Liver (tissue), 9 donors: ENCODE data around the gene CFHR2. TPM values are rescaled to one million over a fixed set of nuclear protein-coding genes. Genes with fewer than 3 reads are reported as not detected.

Experiments used
- DNase-seq: peaks from one replicate; pipeline ENCODE4 v3.0.0-alpha.2; 2017; ENCODE audit warnings: low spot score
- H3K27ac ChIP-seq, 2 donors: one replicate each; pipeline ENCODE4 v1.7.0; 2013; ENCODE audit warnings: inconsistent platforms in 2 of 2, low read length in 2 of 2, control low read depth in 1 of 2, low read depth in 1 of 2, mild to moderate bottlenecking in 1 of 2
- H3K27me3 ChIP-seq, 4 donors: one replicate each; pipeline versions ENCODE4 v1.6.1 to v1.7.0; 2013; ENCODE audit warnings: low read length in 3 of 4, inconsistent platforms in 1 of 4, mild to moderate bottlenecking in 1 of 4, moderate library complexity in 1 of 4; ENCODE audit not compliant: control insufficient read depth in 4 of 4, insufficient read depth in 4 of 4
- H3K36me3 ChIP-seq, 4 donors: one replicate each; pipeline versions ENCODE4 v1.6.1 to v1.7.0; 2013; ENCODE audit warnings: low read length in 3 of 4, mild to moderate bottlenecking in 3 of 4, low read depth in 1 of 4, moderate library complexity in 1 of 4; ENCODE audit not compliant: control insufficient read depth in 4 of 4, insufficient read depth in 3 of 4
- H3K4me1 ChIP-seq, 4 donors: one replicate each; pipeline versions ENCODE4 v1.6.1 to v1.7.0; 2013; ENCODE audit warnings: low read length in 3 of 4, mild to moderate bottlenecking in 3 of 4, moderate library complexity in 1 of 4; ENCODE audit not compliant: control insufficient read depth in 4 of 4, insufficient read depth in 4 of 4
- H3K4me3 ChIP-seq, 3 donors: one replicate each; pipeline versions ENCODE4 v1.6.1 to v1.7.0; 2013; ENCODE audit warnings: low read length in 3 of 3, control low read depth in 1 of 3, low read depth in 1 of 3, mild to moderate bottlenecking in 1 of 3
- H3K9ac ChIP-seq, 2 donors: one replicate each; pipeline ENCODE4 v1.7.0; 2013; ENCODE audit warnings: low read length in 2 of 2, mild to moderate bottlenecking in 2 of 2, moderate library complexity in 2 of 2, control low read depth in 1 of 2, low read depth in 1 of 2
- H3K9me3 ChIP-seq, 4 donors: one replicate each; pipeline versions ENCODE4 v1.6.1 to v1.7.0; 2013; ENCODE audit warnings: low read length in 3 of 4; ENCODE audit not compliant: control insufficient read depth in 4 of 4
- EGR1 ChIP-seq, 2 donors: IDR thresholded peaks; 2 replicates each; pipeline ENCODE4 v1.6.1; 2016 to 2018; ENCODE audit warnings: antibody characterized with exemption in 2 of 2, low read depth in 2 of 2
- FOXA1 ChIP-seq: IDR thresholded peaks from 2 replicates; pipeline ENCODE4 v1.6.1; 2016; ENCODE audit warnings: antibody characterized with exemption
- FOXA2 ChIP-seq: IDR thresholded peaks from 2 replicates; pipeline ENCODE4 v1.6.1; 2016; ENCODE audit warnings: antibody characterized with exemption
- GABPA ChIP-seq, 2 donors: IDR thresholded peaks in 1 of 2; conservative IDR thresholded peaks in 1 of 2; 2 replicates each; pipeline ENCODE4 v1.6.1; 2016; ENCODE audit warnings: antibody characterized with exemption in 2 of 2, mild to moderate bottlenecking in 1 of 2, moderate library complexity in 1 of 2
- HNF4A ChIP-seq, 2 donors: conservative IDR thresholded peaks; 2 replicates each; pipeline ENCODE4 v1.6.1; 2016; ENCODE audit warnings: antibody characterized with exemption in 2 of 2, mild to moderate bottlenecking in 2 of 2
- HNF4G ChIP-seq: IDR thresholded peaks from 2 replicates; pipeline ENCODE4 v1.6.1; 2016; ENCODE audit warnings: antibody characterized with exemption
- JUND ChIP-seq, 2 donors: IDR thresholded peaks; 2 replicates each; pipeline ENCODE4 v1.6.1; 2016; ENCODE audit warnings: antibody characterized with exemption in 2 of 2
- NR2F2 ChIP-seq: IDR thresholded peaks from 2 replicates; pipeline ENCODE4 v1.6.1; 2016; ENCODE audit warnings: antibody characterized with exemption
- RAD21 ChIP-seq, 2 donors: IDR thresholded peaks; 2 replicates each; pipeline ENCODE4 v1.6.1; 2016; ENCODE audit warnings: antibody characterized with exemption in 2 of 2, mild to moderate bottlenecking in 2 of 2
- RXRA ChIP-seq, 2 donors: IDR thresholded peaks; 2 replicates each; pipeline ENCODE4 v1.6.1; 2017 to 2018; ENCODE audit warnings: antibody characterized with exemption in 2 of 2, mild to moderate bottlenecking in 1 of 2
- SP1 ChIP-seq: IDR thresholded peaks from 2 replicates; pipeline ENCODE4 v1.6.1; 2018; ENCODE audit warnings: antibody characterized with exemption, mild to moderate bottlenecking
- TAF1 ChIP-seq: conservative IDR thresholded peaks from 2 replicates; pipeline ENCODE4 v1.6.1; 2016; ENCODE audit warnings: antibody characterized with exemption, mild to moderate bottlenecking
- YY1 ChIP-seq: IDR thresholded peaks from 2 replicates; pipeline ENCODE4 v1.6.1; 2016; ENCODE audit warnings: antibody characterized with exemption, mild to moderate bottlenecking
- WGBS: extraction: QIAGEN DNeasy Blood & Tissue Kit; methylation state at CpG from one replicate; pipeline ENCODE4 v1.1.7; 2013; 5-methylcytosine and 5-hydroxymethylcytosine counted together
- polyA plus RNA-seq, 2 donors: library from polyadenylated mRNA; stranded (reverse) in 1 of 2; unstranded in 1 of 2; fragments of 200-250 nt in 1 of 2; fragments of >200 nt in 1 of 2; fragmentation: Nextera tagmentation in 1 of 2; extraction: Ambion mirVana in 1 of 2; gene quantifications; one replicate each; pipeline versions ENCODE4 v1.2.1 to v1.2.3, GENCODE V29; 2013 to 2015
- total RNA-seq, 2 donors: library from RNA; depleted of rRNA; stranded (reverse); fragments of >200 nt; gene quantifications; one replicate each; pipeline ENCODE4 v1.2.3, GENCODE V29; 2014
- TF ChIP-seq, protein P1 (sequence below): fragments of 150-350 bp; IDR thresholded peaks from 2 replicates; pipeline ENCODE4 v1.5.1; 2017; ENCODE audit warnings: improper control_type of control experiment, low read depth, low read length; ENCODE audit not compliant: missing input control
- TF ChIP-seq, protein P2 (sequence below): IDR thresholded peaks from 2 replicates; pipeline ENCODE4 v1.6.1; 2016; ENCODE audit warnings: antibody characterized with exemption
- TF ChIP-seq, protein P3 (sequence below): IDR thresholded peaks from 2 replicates; pipeline ENCODE4 v1.6.1; 2016; ENCODE audit warnings: antibody characterized with exemption
- TF ChIP-seq, protein P4 (sequence below): IDR thresholded peaks from 2 replicates; pipeline ENCODE4 v1.6.1; 2016; ENCODE audit warnings: antibody characterized with exemption, mild to moderate bottlenecking
- TF ChIP-seq, protein P5 (sequence below): IDR thresholded peaks from 2 replicates; pipeline ENCODE4 v1.6.1; 2016; ENCODE audit warnings: antibody characterized with exemption
- donor health status: healthy.
- donor health status: healthy.
- donor health status: healthy.
- donor health status: healthy.
- donor health status: healthy.

Gene CFHR2
- total and polyA plus RNA-seq, 4 donors = 153 to 483 (median 395) TPM

DNA sequence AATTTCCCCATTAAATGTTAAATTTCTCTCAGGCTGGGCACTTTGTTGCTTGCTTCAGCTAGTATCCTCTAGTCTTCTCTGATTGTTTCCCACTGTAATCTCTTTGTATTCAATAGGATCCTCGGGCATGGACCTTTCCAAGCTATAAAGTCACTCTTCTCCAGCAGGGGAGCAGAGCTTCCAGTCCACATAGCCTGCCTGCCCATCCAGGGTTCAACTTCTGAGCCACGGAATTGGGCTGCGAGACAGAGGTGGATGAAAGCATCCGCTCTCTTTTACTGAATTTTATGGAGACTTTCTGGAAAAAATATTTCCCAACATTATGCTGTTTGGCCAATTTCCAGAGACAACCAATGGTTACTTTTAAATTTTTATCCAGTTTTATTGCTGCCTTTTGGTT, 32.7 kb downstream of the CFHR2 start:
- TF ChIP-seq RXRA (IDR thresholded peaks at IDR 0.05) = peak; percentile 45 to 48
- TF ChIP-seq, protein P1, sequence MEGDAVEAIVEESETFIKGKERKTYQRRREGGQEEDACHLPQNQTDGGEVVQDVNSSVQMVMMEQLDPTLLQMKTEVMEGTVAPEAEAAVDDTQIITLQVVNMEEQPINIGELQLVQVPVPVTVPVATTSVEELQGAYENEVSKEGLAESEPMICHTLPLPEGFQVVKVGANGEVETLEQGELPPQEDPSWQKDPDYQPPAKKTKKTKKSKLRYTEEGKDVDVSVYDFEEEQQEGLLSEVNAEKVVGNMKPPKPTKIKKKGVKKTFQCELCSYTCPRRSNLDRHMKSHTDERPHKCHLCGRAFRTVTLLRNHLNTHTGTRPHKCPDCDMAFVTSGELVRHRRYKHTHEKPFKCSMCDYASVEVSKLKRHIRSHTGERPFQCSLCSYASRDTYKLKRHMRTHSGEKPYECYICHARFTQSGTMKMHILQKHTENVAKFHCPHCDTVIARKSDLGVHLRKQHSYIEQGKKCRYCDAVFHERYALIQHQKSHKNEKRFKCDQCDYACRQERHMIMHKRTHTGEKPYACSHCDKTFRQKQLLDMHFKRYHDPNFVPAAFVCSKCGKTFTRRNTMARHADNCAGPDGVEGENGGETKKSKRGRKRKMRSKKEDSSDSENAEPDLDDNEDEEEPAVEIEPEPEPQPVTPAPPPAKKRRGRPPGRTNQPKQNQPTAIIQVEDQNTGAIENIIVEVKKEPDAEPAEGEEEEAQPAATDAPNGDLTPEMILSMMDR = peak; percentile 17
- peak in 1 of 2 donors; percentile 65 for TF ChIP-seq RAD21 (IDR thresholded peaks at IDR 0.05)
- no peak for TF ChIP-seq FOXA2
- TF ChIP-seq YY1 = peak; percentile 57
- peak; percentile 38 for TF ChIP-seq SP1
- TF ChIP-seq, protein P2, sequence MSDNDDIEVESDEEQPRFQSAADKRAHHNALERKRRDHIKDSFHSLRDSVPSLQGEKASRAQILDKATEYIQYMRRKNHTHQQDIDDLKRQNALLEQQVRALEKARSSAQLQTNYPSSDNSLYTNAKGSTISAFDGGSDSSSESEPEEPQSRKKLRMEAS = peak; percentile 14
- no peak for TF ChIP-seq FOXA1
- TF ChIP-seq HNF4A (conservative IDR thresholded peaks at IDR 0.05) = peak; percentile 65 to 76
- H3K4me3 ChIP-seq = peak overlapping the region in 2 of 3 donors; percentile 41 to 55
- H3K9ac ChIP-seq = peak overlapping the region in 1 of 2 donors; percentile 42
- no peaks in the 10 kb centered on the region for H3K9me3 ChIP-seq
- H3K27me3 ChIP-seq = no peaks in the 10 kb centered on the region
- 30% methylated on average over 4 of the region's 4 CpGs for WGBS
- H3K36me3 ChIP-seq = no peaks in the 10 kb centered on the region
- H3K27ac ChIP-seq = peak overlapping the region; percentile 44 to 75
- no peak for DNase-seq
- peaks cover 1 to 20% (median 9%) of the 10 kb centered on the region in 4 donors for H3K4me1 ChIP-seq

DNA sequence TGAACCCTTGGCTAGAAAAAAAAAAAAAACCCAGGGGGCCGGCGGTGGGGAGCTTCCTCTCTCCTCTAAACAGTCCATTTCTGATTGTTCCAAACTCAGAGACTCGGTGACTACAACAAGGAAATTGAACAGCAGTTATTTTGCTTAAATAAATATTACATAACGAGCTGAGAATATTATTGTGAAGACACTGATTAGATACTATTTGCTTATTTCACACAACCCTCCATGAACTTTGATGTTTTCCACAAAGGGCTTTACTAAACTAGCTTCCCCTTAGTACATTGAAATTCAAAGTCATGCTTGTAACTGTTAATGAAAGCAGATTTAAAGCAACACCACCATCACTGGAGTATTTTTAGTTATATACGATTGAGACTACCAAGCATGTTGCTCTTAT, 33.7 kb downstream of the CFHR2 start, which contains the start of gene CFHR5:
Gene CFHR5 (plus strand): TSS at position 279 of the 400 bp plus-strand sequence. CDS start 109 bp downstream, at position 388.
- 17% methylated on average over 5 of the region's 5 CpGs for WGBS
- peak within 1 kb of the TSS; percentile 56 to 80 for H3K9ac ChIP-seq
- H3K27ac ChIP-seq = peak within 1 kb of the TSS; percentile 44 to 75
- H3K4me1 ChIP-seq = peaks cover 1 to 20% (median 9%) of the 10 kb centered on the region in 4 donors
- H3K27me3 ChIP-seq = no peaks in the 10 kb centered on the region
- no peak for DNase-seq
- H3K36me3 ChIP-seq = peaks cover 0 to under 1% (median 0%) of the 10 kb centered on the region in 4 donors
- TF ChIP-seq, protein P3, sequence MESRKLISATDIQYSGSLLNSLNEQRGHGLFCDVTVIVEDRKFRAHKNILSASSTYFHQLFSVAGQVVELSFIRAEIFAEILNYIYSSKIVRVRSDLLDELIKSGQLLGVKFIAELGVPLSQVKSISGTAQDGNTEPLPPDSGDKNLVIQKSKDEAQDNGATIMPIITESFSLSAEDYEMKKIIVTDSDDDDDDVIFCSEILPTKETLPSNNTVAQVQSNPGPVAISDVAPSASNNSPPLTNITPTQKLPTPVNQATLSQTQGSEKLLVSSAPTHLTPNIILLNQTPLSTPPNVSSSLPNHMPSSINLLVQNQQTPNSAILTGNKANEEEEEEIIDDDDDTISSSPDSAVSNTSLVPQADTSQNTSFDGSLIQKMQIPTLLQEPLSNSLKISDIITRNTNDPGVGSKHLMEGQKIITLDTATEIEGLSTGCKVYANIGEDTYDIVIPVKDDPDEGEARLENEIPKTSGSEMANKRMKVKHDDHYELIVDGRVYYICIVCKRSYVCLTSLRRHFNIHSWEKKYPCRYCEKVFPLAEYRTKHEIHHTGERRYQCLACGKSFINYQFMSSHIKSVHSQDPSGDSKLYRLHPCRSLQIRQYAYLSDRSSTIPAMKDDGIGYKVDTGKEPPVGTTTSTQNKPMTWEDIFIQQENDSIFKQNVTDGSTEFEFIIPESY = peak; percentile 82
- TF ChIP-seq, protein P1 = no peak
- TF ChIP-seq NR2F2 = no peak
- peak; percentile 70 for TF ChIP-seq SP1
- TF ChIP-seq, protein P2 = peak; percentile 86
- TF ChIP-seq FOXA1 = no peak
- no peak for TF ChIP-seq EGR1 (IDR thresholded peaks at IDR 0.05; ENCODE audit: low read depth in 2 of 2)
- peak; percentile 30 to 49 for TF ChIP-seq RAD21 (IDR thresholded peaks at IDR 0.05)
- peak; percentile 52 to 80 for TF ChIP-seq HNF4A (conservative IDR thresholded peaks at IDR 0.05)
- no peak for TF ChIP-seq HNF4G
- TF ChIP-seq FOXA2 = peak; percentile 60
- TF ChIP-seq GABPA (IDR thresholded peaks at IDR 0.05 in 1 of 2, conservative IDR thresholded peaks at IDR 0.05 in 1 of 2) = no peak
- TF ChIP-seq YY1 = peak; percentile 70
- peak in 1 of 2 donors; percentile 71 for TF ChIP-seq JUND (IDR thresholded peaks at IDR 0.05)
- TF ChIP-seq, protein P4, sequence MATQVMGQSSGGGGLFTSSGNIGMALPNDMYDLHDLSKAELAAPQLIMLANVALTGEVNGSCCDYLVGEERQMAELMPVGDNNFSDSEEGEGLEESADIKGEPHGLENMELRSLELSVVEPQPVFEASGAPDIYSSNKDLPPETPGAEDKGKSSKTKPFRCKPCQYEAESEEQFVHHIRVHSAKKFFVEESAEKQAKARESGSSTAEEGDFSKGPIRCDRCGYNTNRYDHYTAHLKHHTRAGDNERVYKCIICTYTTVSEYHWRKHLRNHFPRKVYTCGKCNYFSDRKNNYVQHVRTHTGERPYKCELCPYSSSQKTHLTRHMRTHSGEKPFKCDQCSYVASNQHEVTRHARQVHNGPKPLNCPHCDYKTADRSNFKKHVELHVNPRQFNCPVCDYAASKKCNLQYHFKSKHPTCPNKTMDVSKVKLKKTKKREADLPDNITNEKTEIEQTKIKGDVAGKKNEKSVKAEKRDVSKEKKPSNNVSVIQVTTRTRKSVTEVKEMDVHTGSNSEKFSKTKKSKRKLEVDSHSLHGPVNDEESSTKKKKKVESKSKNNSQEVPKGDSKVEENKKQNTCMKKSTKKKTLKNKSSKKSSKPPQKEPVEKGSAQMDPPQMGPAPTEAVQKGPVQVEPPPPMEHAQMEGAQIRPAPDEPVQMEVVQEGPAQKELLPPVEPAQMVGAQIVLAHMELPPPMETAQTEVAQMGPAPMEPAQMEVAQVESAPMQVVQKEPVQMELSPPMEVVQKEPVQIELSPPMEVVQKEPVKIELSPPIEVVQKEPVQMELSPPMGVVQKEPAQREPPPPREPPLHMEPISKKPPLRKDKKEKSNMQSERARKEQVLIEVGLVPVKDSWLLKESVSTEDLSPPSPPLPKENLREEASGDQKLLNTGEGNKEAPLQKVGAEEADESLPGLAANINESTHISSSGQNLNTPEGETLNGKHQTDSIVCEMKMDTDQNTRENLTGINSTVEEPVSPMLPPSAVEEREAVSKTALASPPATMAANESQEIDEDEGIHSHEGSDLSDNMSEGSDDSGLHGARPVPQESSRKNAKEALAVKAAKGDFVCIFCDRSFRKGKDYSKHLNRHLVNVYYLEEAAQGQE = peak; percentile 64
- peak; percentile 72 to 88 for TF ChIP-seq RXRA (IDR thresholded peaks at IDR 0.05)
- TF ChIP-seq TAF1 = peak; percentile 71
- TF ChIP-seq, protein P5, sequence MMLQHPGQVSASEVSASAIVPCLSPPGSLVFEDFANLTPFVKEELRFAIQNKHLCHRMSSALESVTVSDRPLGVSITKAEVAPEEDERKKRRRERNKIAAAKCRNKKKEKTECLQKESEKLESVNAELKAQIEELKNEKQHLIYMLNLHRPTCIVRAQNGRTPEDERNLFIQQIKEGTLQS = peak; percentile 36
- peak within 1 kb of the TSS; percentile 55 to 79 (median 61) for H3K4me3 ChIP-seq
- H3K9me3 ChIP-seq = no peaks in the 10 kb centered on the region
